GM19023 (cell line): Measurements from ENCODE around the gene CDC23.
A peak's percentile ranks its signal among the peaks of the same experiment; 100 is the strongest.
"Not testable (repeated sequence)": the region's sequence is repeated elsewhere in the genome, so short reads cannot be mapped to it uniquely, and the experiment has no call there.

ENCODE experiments used
- ATAC-seq: cut with Tn5 transposase; IDR thresholded peaks from one replicate; pipeline ENCODE4 v1.9.1; 2021; ENCODE audit warnings: mild to moderate bottlenecking, moderate library complexity; ENCODE audit not compliant: unreplicated experiment

The CDC23 gene

DNA sequence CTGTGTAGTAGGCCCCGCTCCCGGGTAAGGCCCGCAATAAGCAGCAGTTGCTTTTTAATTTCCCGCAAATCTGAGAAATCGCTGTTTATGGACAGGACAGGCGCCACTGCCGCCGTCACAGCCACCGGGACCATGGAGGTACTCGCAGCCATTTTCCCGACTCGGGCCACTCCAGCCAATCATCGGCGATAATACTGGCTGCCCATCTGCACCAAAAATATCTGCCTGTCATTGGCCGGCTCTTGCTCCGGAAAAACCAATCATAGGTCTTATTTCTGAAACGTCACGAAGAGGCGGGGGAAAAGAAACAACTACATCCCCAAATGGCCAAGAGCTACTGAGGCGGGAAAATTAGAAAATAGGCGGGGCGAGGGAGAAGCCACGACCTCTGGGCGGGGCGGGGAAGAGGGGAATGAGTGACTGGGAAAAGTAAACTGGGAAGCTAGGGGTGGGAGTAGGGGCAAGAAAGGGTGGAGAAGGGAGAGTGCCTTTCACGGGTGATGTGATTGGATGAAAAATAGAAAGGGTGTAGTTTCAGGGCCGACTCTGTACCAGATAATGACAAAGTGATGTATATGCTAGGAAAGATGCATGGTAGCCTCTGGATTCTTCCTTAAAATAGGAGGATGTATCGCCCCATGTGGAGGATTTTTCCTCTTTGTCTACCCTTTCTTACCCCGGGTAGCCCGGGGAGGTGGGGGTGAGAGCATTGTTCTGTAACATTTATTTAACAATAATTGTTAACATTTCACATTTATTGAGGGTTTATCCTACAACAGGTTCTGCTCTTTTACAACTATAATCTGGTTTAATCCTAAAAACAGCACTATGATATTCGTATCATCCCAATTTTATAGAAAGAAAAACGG is at the start of gene CDC23:
TSS of gene CDC23 (minus strand) at position 163 of the 869 bp plus-strand sequence. CDS start at position 152, 11 bp downstream.
- peak; percentile 99 for ATAC-seq

- ATAC-seq = no peak
These were observed 45.7 kb upstream of the CDC23 start for GRCh38 chr5:138258704-138259292.

GRCh38 chr5:138257583-138257982 is 44.5 kb upstream of the CDC23 start:
- ATAC-seq = no peak

- ATAC-seq = no peak
These were observed 39.8 kb upstream of the CDC23 start for GRCh38 chr5:138252944-138253343.

DNA sequence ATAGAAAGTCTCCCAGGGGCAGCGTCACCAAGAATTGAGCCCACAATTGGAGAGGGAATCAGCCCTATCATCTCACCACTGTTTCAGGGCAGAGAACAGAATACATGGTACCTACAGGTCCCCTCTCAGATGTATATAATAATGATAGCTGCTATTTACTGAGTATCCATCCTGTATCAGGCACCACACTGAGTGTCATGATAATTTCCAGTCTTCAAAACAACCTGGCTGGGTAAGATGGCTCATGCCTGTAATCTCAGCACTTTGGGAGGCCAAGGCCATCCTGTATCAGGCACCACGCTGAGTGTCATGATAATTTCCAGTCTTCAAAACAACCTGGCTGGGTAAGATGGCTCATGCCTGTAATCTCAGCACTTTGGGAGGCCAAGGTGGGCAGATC is 34.7 kb upstream of the CDC23 start:
- not testable (repeated sequence) for ATAC-seq

- ATAC-seq = no peak
These were observed 33.7 kb upstream of the CDC23 start for GRCh38 chr5:138246822-138247221.

DNA sequence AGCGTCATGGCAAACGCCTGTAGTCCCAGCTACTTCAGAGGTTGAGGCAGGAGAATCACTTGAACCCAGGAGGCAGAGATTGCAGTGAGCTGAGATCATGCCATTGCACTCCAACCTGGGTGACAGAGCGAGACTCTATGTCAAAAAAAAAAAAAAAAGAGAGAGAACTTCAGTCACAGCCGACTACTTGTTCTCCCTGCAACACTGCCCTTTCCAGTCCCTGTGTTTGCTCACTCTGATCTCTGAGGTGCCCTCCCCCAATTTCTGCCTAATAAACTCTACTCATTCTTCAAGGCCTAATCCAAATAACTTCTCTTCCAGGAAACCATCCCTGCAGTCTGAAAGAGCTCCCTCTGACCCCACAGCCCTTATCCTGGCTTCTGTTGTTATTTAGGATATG is 33.2 kb upstream of the CDC23 start:
- ATAC-seq = no peak

DNA sequence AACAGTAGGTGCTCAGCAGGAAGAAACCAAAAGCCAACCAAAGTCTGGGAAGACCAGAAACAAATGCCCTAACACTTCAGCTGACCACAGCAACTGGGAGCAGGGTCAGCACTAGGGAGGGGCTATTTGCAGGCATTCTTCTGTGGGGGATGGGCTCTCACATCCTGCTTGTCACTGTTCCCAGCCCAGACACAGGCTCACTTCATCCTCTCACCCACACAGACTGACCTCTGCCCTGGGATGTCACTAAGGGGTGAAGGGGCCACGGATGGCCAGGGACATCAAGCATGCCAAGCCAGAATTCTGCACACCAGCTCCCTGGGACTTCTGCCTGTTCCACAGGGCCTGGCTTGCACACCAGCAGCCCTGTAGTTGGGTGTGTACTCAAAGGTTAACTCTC is 32.6 kb upstream of the CDC23 start:
- ATAC-seq = no peak

GRCh38 chr5:138243794-138244193 is 30.7 kb upstream of the CDC23 start:
- ATAC-seq = no peak

DNA sequence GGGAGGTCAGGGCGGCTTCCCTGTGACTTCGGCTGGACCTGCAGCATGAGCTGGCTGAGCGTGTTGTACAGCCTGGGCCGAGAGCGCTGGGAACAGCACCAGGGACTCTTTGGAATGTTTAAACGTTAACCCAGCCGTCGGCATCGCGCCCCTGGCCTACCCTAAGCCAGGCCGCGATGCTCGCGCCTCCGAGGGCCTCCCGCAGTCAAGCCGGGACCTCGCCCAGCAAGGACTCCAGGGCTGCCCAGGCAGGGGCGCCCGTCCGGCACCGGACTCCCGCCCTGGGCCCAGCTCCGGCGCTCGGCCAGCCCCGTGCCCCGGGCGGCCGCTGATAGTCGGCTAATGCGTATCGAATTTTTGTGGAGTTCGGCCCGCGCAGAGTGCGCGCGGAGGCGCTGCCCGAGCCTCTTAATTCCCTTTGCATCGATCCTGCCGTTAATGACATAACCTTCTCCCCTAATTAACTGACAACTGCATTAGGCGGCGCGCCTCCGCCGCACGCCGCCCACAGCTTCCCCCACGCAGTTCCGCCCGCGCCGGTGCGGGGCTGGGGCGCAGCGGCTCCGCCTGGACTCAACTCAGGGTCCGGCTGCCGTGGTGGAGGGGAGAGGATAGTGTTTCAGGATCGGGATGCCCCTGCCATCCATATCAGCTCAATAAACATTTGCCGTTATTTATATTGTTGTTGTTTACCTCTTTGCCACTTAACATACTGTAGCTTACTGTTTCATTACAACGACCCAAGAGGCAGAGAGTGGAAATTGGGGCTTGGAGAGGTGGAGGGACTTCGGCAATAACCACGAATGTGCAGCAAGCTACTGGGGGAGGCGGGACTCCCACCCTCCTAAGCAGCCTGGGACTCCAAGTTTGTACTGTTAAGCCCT is 28.8 kb upstream of the CDC23 start:
- ATAC-seq = no peak

DNA sequence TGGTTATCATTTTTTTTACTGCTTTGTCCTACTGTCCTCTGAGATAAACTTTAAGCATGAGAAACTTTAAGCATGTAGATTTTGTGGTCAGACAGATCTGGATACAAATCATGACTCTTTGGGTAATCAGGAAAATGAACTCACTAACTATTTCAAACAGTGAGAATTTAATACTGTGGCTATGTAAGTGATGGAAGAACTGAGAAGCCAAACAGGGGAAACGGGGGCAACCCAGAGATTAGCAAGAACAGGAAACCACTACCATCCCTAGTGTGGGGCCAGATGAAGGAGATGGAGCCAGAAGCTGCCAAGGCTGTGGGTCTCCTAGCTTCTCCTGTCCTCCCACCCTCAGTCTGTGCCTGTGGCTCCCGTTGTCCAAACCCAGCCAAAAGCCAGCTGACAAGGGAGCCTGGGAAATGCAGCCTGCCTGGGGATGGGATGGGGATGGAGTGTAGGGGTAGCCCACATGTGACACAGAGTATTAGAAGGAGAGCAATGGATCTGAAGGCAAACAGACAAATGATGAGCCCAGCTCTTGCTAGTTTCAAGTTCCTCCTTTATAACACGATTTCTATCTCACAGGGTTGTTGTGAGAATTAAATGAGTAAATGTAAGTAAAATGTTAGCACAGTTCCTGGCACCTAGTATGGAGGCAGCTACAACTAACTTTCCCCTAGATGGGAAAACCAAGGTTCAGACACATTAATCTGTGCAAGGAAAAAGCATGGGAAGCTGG is 27.7 kb upstream of the CDC23 start:
- ATAC-seq = no peak

- ATAC-seq = no peak
These were observed 24.9 kb upstream of the CDC23 start for GRCh38 chr5:138238034-138238433.

DNA sequence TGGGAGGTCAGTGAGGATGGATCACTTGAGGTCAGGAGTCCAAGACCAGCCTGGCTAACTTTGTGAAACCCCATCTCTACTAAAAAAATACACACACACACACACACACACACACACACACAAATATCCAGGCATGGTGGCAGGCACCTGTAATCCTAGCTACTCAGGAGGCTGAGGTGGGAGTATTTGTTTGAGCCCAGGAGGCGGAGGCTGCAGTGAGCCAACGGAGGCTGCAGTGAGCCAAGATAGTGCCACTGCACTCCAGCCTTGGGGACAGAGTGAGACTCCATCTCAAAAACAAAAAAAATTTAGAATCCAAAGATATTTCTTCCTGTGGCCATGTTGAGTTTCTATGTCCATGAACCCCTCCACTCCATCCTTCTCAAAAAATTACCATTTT is 21.5 kb upstream of the CDC23 start:
- ATAC-seq = no peak

DNA sequence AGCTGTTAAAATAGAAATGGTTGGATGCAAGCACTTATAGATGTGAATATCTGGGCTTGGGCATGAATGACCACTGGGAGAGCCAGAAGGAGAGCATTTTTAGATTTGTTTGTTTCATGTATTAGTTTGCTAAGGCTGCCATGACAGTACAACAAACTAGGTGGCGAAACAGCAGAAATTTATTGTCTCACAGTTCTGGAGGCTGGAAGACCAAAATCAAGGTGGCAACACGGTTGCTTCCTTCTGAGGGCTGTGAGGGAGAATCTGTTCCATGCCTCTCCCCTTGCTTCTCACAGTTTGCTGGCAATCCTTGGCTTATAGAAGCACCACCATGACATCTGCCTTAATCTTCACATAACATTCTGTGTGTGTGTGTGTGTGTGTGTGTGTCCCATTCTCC is 20.2 kb upstream of the CDC23 start:
- no peak for ATAC-seq

- ATAC-seq = no peak
These were observed 18.0 kb upstream of the CDC23 start for GRCh38 chr5:138230981-138231589.

- no peak for ATAC-seq
These were observed 17.1 kb upstream of the CDC23 start for GRCh38 chr5:138230261-138230660.

- ATAC-seq = no peak
These were observed 16.3 kb upstream of the CDC23 start for GRCh38 chr5:138229387-138229786.

- no peak for ATAC-seq
These were observed 13.8 kb upstream of the CDC23 start for GRCh38 chr5:138226910-138227309.

- ATAC-seq = no peak
These were observed 11.6 kb upstream of the CDC23 start for GRCh38 chr5:138224712-138225111.

DNA sequence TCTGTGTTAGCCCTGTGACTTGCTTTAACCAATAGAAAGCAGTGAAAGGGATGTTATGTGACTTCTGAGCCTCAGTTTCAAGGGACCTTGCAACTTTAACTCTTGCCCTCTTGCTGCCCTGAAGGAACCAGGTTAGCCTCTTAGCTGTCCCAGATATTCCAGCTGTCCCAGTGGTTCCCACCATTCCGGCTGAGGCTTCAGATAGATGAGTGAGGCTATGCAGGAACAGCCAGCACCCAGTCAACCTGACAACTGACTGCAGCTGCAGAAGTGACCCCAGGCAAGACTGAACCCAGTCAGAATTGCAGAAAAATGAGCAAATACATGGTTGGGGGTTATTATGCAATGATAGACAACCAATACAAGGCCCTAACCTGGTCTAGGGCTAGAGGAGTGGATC is 10.4 kb upstream of the CDC23 start:
- ATAC-seq = no peak
